GM21447 (cell line): ENCODE measurements around the gene KRT20.
"Not testable (repeated sequence)": the region's sequence is repeated elsewhere in the genome, so short reads cannot be mapped to it uniquely, and the experiment has no call there.

ENCODE experiments used
- ATAC-seq: cut with Tn5 transposase; IDR thresholded peaks from one replicate; pipeline ENCODE4 v1.9.1; 2021; ENCODE audit not compliant: unreplicated experiment

Gene KRT20, protein sequence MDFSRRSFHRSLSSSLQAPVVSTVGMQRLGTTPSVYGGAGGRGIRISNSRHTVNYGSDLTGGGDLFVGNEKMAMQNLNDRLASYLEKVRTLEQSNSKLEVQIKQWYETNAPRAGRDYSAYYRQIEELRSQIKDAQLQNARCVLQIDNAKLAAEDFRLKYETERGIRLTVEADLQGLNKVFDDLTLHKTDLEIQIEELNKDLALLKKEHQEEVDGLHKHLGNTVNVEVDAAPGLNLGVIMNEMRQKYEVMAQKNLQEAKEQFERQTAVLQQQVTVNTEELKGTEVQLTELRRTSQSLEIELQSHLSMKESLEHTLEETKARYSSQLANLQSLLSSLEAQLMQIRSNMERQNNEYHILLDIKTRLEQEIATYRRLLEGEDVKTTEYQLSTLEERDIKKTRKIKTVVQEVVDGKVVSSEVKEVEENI

DNA sequence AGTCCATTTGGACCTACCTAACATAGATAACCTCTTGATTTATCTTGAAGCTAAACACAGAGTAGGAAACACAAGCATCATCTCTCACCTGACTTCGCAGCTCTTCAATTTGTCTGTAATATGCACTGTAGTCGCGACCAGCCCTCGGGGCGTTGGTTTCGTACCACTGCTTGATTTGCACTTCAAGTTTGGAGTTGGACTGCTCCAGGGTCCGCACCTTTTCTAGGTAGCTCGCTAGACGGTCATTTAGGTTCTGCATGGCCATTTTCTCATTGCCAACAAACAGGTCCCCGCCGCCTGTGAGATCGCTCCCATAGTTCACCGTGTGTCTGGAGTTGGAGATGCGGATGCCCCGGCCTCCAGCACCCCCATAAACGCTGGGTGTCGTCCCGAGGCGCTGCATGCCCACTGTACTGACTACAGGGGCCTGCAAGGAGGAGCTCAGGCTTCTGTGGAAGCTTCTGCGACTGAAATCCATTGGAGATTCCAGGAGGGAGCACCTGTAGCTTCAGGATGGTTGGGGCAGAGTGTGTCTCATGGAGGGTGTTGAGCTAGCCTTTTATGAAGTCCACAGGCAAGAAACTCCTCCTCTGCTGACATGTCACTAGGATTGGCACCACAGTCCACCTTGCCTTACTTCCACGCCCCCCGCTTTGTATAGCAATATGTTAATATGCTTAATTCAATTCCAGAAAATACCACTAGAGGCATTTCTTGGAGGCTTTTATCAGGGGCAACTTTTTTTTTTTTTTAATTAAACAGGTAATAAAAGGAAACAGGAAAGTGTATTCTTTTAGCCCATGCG is at the start of gene KRT20:
TSS of gene KRT20 (minus strand) at position 535 of the 805 bp plus-strand sequence. CDS start at position 478, 57 bp downstream.
- no peak for ATAC-seq

DNA sequence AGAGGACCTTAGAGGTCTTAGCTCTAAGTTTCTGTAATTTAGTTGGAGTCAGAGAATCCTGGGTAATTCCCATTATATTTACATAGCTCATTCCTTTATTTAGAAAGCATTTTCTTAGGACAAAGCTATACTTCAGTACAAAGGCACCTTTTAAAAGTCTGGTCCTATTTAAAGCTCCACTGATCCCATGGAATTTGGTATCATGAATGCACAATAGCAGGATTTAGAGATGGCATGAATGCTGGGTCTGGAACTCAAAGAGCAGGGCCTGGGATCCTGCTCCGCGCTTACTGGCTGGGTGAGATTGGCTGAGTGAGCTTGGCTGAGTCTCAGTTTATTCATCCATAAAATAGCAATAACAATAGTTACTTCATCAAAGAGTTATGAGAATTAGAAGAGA is 47.6 kb upstream of the KRT20 start:
- no peak for ATAC-seq

DNA sequence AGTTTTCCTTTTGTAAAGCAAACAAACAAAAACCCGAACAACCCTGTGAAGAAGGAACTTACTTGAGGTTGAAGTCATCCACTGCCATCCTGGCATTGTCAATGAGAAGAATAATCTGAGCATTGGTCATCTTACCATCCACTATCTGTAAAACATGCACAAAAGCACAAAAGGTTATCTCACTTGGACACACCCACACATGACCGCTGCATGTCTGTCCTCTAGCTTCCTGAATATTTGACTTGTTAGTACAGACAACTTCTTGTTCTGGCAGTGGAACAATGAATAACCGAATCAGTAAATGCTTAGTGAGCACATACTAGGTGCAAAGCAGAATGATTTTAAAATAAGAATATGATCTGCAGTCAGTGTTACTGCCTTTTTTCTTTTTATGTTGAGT is 46.3 kb upstream of the KRT20 start:
- ATAC-seq: no peak

DNA sequence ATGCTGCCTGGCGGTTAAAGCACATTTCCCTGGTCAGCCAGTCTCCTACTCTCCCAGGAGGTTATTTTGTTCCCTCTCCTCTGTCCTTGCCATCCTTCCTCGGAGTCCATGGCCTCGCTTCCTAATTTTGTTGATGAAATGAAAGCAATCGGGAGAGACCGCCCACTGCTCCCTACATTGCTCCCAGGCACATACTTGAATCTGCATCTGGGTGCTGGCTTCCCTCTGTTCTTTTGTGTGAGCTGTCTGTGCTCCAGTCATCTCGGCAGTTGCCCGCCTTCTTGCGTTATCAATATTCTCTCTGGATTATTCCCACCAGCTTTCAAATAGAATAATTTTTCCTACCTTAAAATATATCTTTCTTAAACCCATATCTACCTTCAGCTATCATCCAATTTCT is 41.3 kb upstream of the KRT20 start:
- ATAC-seq: no peak

DNA sequence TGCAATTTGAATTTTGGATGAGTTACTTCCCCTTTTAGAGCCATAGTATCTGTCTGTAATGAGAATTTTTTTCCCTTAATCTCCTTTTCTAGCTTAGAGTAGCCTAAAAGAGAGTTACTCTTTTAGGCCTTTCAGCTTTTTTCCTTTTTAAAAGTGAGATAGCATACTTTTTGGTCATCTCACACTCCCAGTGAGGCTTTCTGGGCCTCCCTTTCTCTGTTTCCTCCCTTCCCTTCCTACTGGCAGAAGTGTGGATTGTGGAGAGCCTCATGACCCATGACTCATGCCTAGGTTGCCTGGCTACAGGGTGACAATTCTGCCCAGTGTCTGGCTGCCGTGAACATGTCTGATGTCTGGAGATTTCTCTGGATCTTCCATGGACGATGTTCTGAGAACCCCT is 37.2 kb upstream of the KRT20 start:
- no peak for ATAC-seq

DNA sequence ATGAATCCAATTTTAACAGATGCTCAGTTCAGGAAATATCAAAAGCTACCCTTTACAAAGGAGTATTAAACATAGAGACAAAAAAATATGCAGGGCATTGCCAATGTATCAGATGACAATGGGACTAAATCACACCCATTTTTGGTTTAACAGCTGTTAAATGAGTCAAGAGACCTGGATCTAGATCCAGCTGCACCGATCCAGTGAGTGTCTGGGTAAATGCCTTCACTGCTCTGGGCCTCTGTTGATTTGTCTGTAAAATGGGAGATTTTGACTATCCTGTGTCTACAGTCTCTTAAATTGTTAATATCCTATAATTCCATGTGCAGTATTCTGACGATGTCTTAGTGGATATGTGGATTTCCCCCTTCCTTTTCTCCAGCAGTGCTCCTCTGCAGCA is 36.0 kb upstream of the KRT20 start:
- ATAC-seq: no peak

DNA sequence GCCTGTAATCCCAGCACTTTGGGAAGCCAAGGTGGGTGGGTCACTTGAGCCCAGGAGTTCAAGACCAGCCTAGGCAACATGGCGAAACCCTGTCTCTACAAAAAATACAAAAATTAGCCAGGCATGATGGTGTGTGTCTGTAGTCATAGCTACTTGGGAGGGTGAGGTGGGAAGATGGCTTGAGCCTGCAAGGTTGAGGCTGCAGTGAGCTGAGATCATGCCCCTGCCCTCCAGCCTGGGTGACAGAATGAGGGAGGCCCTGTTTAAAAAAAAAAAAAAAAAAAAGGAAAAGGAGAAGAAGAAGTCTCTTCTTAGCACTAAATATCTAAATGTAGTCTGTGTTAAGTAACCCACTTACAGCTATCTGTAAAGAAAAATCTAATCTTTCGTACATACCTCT is 32.1 kb upstream of the KRT20 start:
- ATAC-seq: not testable (repeated sequence)

DNA sequence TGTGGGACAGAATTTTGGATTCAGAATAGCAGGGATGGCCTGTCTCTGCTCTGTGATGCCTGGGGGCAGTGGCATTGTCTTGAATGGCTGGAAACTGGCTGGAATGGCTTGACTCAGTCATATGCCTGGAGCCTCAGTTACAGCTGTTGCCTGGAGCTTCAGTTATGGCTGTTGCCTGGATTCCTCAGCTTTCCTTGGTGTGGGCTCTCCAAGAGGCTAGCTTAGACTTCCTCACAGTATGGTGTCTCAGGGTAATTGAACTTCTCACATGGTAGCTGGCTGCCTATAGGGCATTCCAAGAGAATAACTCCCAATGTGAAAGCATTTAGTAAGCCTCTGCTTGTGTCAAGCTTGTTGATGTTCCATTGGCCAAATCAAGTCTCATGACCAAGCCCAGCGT is 31.3 kb upstream of the KRT20 start:
- no peak for ATAC-seq

DNA sequence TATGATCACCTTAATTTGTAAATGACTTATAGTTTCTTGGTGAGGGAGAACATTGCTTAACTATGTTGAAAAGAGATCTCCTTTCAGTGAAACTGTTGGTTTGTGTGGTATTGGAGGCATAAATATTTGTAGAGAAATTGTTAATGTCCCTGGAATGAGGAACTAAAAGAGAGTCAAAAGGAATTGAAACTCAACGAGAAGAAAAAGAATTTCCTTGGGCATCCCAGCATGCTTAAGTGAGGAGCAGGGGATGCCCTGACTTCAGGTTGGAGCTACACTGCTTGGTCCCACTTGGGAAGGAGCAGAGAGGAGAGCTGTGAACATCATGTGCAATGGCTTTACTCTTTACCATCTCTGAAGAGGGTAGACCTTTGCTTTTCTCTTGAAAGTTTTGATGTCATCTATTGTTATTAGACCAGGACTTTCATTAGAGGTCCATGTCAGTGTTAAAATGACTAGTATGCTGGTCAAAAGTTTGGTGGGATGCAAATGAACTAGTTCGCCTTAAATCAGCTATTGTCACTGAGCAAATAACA is 30.7 kb upstream of the KRT20 start:
- ATAC-seq: no peak

DNA sequence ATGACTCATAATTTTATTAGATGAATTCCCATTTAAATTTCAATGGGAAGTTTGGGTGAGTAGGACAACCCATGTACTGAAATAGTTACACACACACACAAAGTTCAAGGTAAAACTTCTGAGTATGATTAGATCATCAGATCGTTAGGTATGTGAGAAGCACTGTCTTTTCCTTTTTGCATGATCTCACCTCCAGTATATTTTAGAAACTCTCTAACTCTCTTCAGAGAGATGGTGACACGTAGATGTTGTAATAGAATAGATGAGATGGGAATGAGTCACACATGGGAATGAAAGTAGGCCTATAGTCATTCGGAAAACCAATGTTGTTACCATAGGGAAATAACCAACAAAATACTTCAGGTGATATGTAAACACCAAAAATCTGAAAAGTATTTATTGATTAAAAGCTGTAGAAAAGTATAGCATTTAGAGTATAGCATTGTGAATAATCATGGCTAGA is 30.2 kb upstream of the KRT20 start:
- ATAC-seq: no peak

DNA sequence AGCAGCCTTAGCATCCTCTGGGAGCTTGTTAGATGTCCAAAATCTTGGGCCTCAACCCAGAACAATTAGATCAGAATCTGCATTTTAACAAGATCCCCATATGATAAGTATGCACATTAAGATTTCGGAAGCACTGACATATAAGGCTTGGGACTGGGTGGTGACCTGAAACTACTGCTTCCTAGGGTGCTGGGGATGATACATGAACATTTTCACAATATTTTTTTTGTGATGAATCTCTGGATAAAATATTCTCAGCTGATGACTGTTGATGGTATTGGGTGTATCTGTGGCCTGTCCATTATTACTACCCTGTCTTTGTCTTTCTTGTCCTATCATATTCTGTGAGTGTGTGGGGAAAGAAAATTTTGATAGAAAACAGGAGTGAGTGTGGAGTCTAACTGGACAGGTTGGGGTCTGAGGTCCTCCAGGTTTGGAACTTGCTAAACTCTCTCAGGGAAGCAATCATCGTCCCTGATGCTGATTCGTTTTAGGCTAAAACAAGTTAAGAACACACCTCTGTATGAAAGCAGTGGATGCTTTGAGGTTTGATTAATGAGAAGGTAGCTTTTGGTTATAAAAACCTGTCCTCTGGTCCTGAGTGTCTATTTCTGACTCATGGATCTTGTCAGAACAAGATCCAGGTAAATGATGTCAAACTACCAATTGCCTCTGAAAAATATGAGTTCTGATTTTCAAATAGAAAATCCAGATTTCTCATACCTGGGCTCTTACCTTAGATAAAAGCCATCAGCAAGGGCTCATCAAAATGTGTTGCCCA is 29.2 kb upstream of the KRT20 start:
- ATAC-seq: no peak

DNA sequence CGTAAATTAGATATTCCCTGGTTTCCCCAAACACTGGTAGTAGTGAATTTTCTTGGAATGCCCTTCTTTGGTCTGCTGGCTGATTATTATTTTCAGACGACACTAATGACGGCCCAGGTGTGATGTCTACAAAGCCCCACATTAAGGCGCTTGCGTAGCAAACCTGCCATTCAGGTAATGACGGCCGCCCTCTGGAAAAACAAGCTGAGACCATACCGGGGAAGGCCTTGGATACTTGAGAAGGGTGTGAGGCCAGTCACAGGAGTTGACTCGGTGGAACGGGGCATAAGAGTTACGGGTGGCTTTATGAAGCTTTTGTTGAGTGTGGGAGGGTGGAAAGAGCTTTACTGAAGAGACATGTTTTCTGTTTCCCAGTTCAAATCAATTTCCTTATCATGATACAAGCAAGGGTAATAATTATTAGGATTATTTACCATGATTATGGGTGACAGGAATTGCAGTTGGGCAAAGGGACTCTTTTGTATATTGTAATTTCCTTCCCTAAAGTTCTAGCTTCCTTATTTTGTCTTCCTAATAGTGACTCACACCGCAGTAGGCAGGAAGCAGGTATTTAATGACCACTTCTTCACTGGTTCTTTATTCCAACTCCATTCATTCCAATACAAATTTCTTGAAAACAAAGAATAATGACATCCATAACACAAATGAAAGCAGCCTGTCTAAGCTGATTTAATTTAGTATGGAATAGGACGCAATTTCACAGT is 27.6 kb upstream of the KRT20 start:
- no peak for ATAC-seq

DNA sequence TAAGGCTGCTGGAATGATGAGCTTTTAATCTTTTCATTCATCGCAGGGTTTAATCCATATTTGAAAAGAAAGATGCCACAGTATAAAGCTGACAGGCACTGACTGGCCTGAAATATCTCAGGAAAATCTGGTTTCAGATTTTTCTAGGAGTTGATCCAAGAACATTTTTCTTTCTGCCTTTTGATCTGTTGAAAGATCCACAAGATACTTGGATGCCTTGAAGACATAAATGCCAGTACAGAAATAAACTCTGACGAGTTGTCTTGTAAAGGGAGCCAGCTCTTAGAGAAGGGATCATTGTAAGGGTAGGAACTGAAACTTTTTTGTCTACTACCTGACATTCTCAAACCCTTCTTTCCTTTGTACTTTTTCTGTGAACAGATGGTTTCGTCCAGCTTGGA is 25.4 kb upstream of the KRT20 start:
- ATAC-seq: no peak

DNA sequence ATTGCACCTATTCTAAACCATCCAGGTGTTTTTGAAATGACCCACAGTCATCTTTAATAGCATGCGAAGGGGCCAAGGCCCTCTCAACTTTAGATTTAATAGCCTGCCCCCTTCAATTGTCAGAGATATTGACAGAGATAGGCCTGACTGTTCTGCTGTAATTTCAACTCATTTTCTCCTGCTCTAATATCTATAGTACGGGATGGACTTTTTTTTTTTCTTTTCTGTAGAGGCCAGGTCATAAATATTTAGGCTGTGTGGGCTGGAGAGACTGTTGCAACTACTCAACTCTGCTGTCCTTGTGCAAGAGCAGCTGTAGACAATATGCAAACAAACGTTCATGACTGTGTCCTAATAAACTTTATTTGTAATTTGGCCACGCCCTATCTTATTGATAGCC is 24.7 kb upstream of the KRT20 start:
- ATAC-seq: no peak

DNA sequence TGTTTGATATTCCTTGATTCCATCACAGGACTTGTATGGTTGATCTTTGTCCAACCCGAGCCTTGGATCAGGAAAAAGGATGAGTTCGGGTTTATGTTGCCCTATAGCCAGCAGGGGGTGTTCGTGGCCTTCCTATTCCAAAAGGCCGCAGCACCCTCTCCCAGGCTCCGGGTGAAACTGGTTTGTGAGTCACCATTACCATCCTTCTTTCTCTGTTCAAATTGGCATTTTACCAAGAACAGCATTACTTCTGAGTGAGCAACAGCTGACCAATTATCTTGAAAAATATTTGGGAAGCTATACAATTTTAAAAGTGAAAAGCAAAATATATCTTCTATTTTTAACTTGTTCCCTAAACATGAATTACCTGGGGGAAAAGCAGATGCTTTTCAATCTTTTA is 24.3 kb upstream of the KRT20 start:
- ATAC-seq: no peak

DNA sequence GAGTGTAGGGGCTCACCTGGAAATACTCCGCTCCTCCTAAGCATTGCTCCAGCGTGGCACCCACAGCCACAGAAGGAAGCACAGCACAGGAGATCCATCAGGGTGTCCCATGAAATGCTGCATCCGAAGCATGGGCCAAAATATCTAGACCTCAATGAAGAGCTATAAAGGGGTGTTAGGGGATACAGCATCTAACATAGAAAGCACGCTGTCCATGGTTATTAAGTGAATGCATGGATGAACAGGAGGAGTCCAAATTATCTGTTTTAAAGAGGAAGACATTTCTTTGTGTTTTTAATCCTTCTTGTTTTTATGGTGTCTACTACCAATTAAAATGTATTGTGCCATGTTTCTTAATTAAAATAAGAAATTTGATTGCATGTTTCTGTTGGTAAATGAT is 21.6 kb upstream of the KRT20 start:
- no peak for ATAC-seq

DNA sequence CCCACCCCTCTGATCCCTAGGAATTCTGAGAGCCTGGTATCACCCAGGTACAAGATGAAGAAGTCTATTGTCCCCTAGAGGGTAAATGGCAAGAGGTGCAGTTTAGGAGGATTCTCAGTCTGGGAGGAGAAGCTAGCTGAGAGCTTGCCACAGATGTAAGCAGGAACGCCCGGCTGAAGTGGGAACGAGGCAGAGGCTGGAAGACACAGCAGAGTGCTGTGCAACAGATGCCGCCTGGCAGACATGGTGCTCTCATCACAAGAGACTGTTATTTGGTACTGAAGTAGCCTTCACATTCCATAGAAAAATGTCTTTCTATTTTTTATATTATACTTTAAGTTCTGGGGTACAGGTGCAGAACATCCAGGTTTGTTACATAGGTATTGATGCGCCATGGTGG is 20.3 kb upstream of the KRT20 start:
- no peak for ATAC-seq

DNA sequence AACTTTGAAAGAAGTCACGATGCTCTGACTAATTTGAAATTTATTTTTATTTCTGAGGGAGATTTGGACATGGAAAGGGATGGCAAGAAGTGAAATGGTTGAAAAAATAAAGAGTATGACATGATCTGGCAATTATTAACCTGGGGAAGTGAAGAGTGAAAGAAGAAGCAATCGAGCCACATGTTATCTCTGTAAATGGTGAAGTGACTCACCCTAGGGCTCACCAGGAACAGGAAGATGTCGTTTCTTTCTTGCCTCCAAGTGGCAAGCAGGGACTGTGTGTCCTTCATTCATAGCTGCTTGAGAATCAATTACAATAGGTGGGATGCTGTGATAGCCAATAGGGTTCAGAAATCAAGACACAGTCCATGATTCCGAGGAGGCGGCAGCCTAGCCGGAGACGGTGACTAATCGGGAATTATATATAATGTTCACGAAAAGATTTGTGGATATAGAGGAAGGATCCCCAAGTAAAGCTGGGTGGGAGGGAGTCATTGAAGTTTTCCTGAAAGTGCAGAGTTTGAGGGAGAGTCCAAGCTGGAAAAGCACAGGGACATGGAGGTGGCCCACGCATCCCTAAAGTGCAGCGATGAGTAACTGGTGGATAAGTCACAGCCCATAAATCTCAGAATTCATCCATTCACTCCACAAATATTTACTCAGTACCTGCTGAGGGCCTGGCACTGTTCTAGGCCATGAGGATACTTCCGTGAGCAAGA is 18.2 kb upstream of the KRT20 start:
- ATAC-seq: no peak

DNA sequence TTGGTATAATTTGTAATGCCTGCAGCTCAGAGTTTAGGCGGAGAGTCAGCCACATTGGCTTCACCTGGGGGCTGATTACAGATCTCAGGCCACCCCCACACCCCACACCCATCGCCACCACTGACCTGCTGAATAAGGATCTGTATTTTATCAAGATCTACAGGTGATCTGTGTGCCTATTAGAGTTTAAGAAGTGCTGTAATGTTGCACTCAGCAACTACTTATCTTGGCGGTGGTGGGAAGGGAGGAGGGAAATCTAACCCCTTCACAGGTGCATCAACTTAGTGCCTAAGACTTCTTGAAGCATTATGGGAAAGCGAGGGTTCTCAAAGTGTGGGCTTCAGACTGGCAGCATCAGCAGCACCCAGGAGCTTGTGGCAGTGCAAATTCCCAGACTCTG is 17.5 kb upstream of the KRT20 start:
- ATAC-seq: no peak

DNA sequence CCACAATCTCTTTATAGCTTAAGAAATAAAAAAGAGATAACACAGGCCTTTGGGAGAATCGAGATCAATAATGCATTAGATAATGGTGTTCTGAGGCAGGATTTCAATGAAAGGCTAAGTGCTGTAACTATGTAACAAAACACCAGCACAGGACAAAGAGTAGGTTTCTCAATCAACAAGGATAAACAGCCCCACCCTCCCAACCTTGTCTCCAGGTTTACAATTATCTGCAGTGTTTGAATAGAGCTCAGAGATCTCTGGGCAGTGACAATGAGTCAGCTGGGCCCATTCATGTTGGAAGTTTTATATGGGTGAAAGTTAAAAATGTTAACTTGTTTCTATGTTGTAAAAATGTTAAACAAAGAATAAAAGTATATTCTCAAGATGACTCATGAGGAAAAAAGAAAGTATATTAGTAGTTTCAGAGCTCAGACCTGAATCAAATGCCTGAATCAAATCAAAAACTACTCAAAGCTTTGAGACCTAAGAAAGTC is 17.0 kb upstream of the KRT20 start:
- no peak for ATAC-seq
